ENCODE results near the gene PYCARD. TPM values are rescaled to one million over a fixed set of nuclear protein-coding genes. Genes with fewer than 3 reads are reported as not detected.

The PYCARD gene
- total and polyA plus RNA-seq, 2 experiments from 2014 or later: 53.1 to 54.0 TPM

GRCh38 chr16:31190818-31191444, 11.6 kb downstream of the PYCARD start (continued):
- no peak for TF ChIP-seq ZNF462 (CRISPR knock-in tag; IDR thresholded peaks at IDR 0.05)
- no peak for TF ChIP-seq ZNF331 (CRISPR knock-in tag; IDR thresholded peaks at IDR 0.05; ENCODE audit: low read depth)
- TF ChIP-seq JUNB (IDR thresholded peaks at IDR 0.05; ENCODE audit: unreplicated experiment): no peak
- no peak for TF ChIP-seq EZH2 (IDR thresholded peaks at IDR 0.05; ENCODE audit: low read depth, unreplicated experiment)
- TF ChIP-seq, protein P1, sequence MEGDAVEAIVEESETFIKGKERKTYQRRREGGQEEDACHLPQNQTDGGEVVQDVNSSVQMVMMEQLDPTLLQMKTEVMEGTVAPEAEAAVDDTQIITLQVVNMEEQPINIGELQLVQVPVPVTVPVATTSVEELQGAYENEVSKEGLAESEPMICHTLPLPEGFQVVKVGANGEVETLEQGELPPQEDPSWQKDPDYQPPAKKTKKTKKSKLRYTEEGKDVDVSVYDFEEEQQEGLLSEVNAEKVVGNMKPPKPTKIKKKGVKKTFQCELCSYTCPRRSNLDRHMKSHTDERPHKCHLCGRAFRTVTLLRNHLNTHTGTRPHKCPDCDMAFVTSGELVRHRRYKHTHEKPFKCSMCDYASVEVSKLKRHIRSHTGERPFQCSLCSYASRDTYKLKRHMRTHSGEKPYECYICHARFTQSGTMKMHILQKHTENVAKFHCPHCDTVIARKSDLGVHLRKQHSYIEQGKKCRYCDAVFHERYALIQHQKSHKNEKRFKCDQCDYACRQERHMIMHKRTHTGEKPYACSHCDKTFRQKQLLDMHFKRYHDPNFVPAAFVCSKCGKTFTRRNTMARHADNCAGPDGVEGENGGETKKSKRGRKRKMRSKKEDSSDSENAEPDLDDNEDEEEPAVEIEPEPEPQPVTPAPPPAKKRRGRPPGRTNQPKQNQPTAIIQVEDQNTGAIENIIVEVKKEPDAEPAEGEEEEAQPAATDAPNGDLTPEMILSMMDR (conservative IDR thresholded peaks at IDR 0.05; ENCODE audit: low read depth in 2 of 2): no peak
- TF ChIP-seq EZH2phosphoT487 (IDR thresholded peaks at IDR 0.05; ENCODE audit: unreplicated experiment): no peak
- TF ChIP-seq CREB1 (CRISPR knock-in tag; IDR thresholded peaks at IDR 0.05; ENCODE audit: low read depth): no peak

All from GM23338 (cell line).